Keratinocyte (primary cell): ENCODE measurements around the gene DNAH11. TPM values are rescaled to one million over a fixed set of nuclear protein-coding genes. Genes with fewer than 3 reads are reported as not detected.
"Not testable (repeated sequence)": the region's sequence is repeated elsewhere in the genome, so short reads cannot be mapped to it uniquely, and the experiment has no call there.

Source experiments
- DNase-seq: peaks from one replicate; pipeline ENCODE4 v3.0.0-alpha.2; 2011; ENCODE audit warnings: low read depth, missing footprints, low spot score
- FAIRE-seq: peaks from 2 replicates; lab custom pipeline; 2011; peaks lifted over from hg19 to GRCh38; lab: Jason Lieb, UNC
- H2AFZ ChIP-seq: 2 replicates; pipeline ENCODE4 v1.6.0; 2012; ENCODE audit warnings: low read length, control low read depth, inconsistent platforms; ENCODE audit not compliant: control insufficient read depth
- H3K27ac ChIP-seq: 2 replicates; pipeline ENCODE4 v1.5.1; 2011; ENCODE audit warnings: low read length; ENCODE audit not compliant: control insufficient read depth, insufficient read depth
- H3K27me3 ChIP-seq: 3 replicates; pipeline ENCODE4 v1.6.0; 2011; ENCODE audit warnings: low read length; ENCODE audit not compliant: control insufficient read depth, insufficient read depth; ENCODE audit errors: extremely low read depth
- H3K36me3 ChIP-seq, 2 experiments: 2 replicates in 1 of 2; 3 replicates in 1 of 2; pipeline ENCODE4 v1.5.1; 2011; ENCODE audit warnings: low read length in 2 of 2, mild to moderate bottlenecking in 1 of 2; ENCODE audit not compliant: control insufficient read depth in 2 of 2, insufficient read depth in 2 of 2; ENCODE audit errors: extremely low read depth in 1 of 2
- H3K4me1 ChIP-seq: 3 replicates; pipeline ENCODE4 v1.5.1; 2011; ENCODE audit warnings: low read length; ENCODE audit not compliant: control insufficient read depth, insufficient read depth; ENCODE audit errors: extremely low read depth
- H3K4me2 ChIP-seq: 3 replicates; pipeline ENCODE4 v1.6.0; 2011; ENCODE audit warnings: low read depth, low read length; ENCODE audit not compliant: control insufficient read depth, insufficient read depth; ENCODE audit errors: extremely low read depth
- H3K4me3 ChIP-seq, 3 experiments: fragments of 200-600 bp in 1 of 3; sonication (generic) in 1 of 3; 2 replicates in 2 of 3; 3 replicates in 1 of 3; pipeline ENCODE4 v1.5.1; 2011 to 2016; ENCODE audit warnings: low read length in 3 of 3, mild to moderate bottlenecking in 3 of 3, control low read depth in 2 of 3, inconsistent platforms in 1 of 3, low read depth in 1 of 3, mixed read lengths in 1 of 3, mixed run types in 1 of 3, moderate library complexity in 1 of 3; ENCODE audit not compliant: control insufficient read depth in 2 of 3, insufficient read depth in 2 of 3; ENCODE audit errors: extremely low read depth in 1 of 3
- H3K79me2 ChIP-seq: 2 replicates; pipeline ENCODE4 v1.6.0; 2012; ENCODE audit warnings: low read length; ENCODE audit not compliant: control insufficient read depth, insufficient read depth
- H3K9ac ChIP-seq: 3 replicates; pipeline ENCODE4 v1.6.0; 2011; ENCODE audit warnings: low read length; ENCODE audit not compliant: control insufficient read depth, insufficient read depth; ENCODE audit errors: extremely low read depth
- H3K9me1 ChIP-seq: 3 replicates; pipeline ENCODE4 v1.6.0; 2011; ENCODE audit warnings: low read length; ENCODE audit not compliant: control insufficient read depth, insufficient read depth; ENCODE audit errors: extremely low read depth
- H3K9me3 ChIP-seq: 2 replicates; pipeline ENCODE4 v1.5.1; 2012; ENCODE audit warnings: low read depth, low read length; ENCODE audit not compliant: control insufficient read depth
- H4K20me1 ChIP-seq: 3 replicates; pipeline ENCODE4 v1.6.0; 2011; ENCODE audit warnings: low read length; ENCODE audit not compliant: control insufficient read depth, insufficient read depth; ENCODE audit errors: extremely low read depth
- EZH2 ChIP-seq: IDR thresholded peaks from one replicate; pipeline ENCODE4 v1.6.1; 2012; ENCODE audit warnings: inconsistent platforms, mild to moderate bottlenecking, low read length, moderate library complexity
- dilution Hi-C: fragments of 300-500 bp; cut with MboI; formaldehyde crosslinking; loops from one replicate; pipeline ENCODE4 v1.7.0; 2020; ENCODE audit warnings: low sequenced_read_pairs; ENCODE audit not compliant: extremely low pct_ligation_motif_present
- polyA plus RNA-seq, 5 experiments: library from polyadenylated mRNA; depleted of rRNA in 3 of 5; stranded (reverse) in 3 of 5; stranded (forward) in 1 of 5; unstranded in 1 of 5; fragments of >200 nt; gene quantifications; 1 replicate in 1 of 5; 2 replicates in 3 of 5; 3 replicates in 1 of 5; pipeline versions ENCODE4 v1.2.1 to v1.2.3, GENCODE V29; 2011 to 2012; ENCODE audit warnings: missing spikeins in 2 of 5, low read depth in 1 of 5, low replicate concordance in 1 of 5
- TF ChIP-seq, protein P1 (sequence below), 3 experiments: IDR thresholded peaks in 1 of 3; conservative IDR thresholded peaks in 1 of 3; optimal IDR thresholded peaks in 1 of 3; 2 replicates in 2 of 3; 3 replicates in 1 of 3; pipeline versions ENCODE3 to v1.5.1; 2011; ENCODE audit warnings: low read length in 3 of 3, mild to moderate bottlenecking in 3 of 3, moderate library complexity in 2 of 3, control low read depth in 1 of 3, inconsistent platforms in 1 of 3; ENCODE audit not compliant: insufficient read depth in 2 of 3; ENCODE audit errors: extremely low read depth in 1 of 3

Gene DNAH11
- polyA plus RNA-seq, 1 donor (not counting 4 experiments of a cell fraction or from before 2014, with no cell fraction given), result 0.21 TPM

DNA sequence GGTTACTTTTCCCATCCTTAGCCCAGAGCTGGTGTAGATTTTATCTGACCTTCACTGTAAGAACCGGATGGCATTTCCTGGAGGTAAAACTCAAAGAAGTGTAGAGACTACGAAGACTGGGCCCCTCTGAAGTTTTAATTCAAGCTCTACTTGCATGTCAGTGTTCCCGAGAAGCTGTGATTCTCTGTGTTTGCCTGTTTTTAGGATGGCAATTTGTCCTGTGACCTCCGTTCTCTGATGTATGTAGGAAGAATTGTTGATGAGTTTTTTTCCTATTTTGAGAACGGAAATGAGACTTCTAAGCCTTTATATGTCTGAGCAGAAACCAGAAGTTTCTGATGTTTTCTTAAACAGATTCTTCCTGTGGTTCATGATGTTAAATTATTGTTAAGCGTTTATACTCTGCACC lies 308.7 kb downstream of the DNAH11 start:
- Histone ChIP-seq H3K27me3 (no peaks in the 10 kb centered on the region), H3K4me3 (no peak overlapping the region), H3K4me1 (no peaks in the 10 kb centered on the region), H3K79me2 (no peaks in the 10 kb centered on the region), H4K20me1 (no peaks in the 10 kb centered on the region), H2AFZ (no peak overlapping the region), H3K9me1 (no peaks in the 10 kb centered on the region), H3K9me3 (no peaks in the 10 kb centered on the region), H3K27ac (no peak overlapping the region), H3K4me2 (no peak overlapping the region), H3K9ac (no peak overlapping the region), H3K36me3 (no peaks in the 10 kb centered on the region)
- FAIRE-seq (no peak), DNase-seq (no peak)
- TF ChIP-seq, protein P1, sequence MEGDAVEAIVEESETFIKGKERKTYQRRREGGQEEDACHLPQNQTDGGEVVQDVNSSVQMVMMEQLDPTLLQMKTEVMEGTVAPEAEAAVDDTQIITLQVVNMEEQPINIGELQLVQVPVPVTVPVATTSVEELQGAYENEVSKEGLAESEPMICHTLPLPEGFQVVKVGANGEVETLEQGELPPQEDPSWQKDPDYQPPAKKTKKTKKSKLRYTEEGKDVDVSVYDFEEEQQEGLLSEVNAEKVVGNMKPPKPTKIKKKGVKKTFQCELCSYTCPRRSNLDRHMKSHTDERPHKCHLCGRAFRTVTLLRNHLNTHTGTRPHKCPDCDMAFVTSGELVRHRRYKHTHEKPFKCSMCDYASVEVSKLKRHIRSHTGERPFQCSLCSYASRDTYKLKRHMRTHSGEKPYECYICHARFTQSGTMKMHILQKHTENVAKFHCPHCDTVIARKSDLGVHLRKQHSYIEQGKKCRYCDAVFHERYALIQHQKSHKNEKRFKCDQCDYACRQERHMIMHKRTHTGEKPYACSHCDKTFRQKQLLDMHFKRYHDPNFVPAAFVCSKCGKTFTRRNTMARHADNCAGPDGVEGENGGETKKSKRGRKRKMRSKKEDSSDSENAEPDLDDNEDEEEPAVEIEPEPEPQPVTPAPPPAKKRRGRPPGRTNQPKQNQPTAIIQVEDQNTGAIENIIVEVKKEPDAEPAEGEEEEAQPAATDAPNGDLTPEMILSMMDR (optimal IDR thresholded peaks at IDR 0.05 in 1 of 3, IDR thresholded peaks at IDR 0.05 in 1 of 3, conservative IDR thresholded peaks at IDR 0.05 in 1 of 3; ENCODE audit: extremely low read depth in 1 of 3, insufficient read depth in 2 of 3, low read length in 3 of 3), result no peak
- no peak for TF ChIP-seq EZH2
- dilution Hi-C loops, result no loop called here

DNA sequence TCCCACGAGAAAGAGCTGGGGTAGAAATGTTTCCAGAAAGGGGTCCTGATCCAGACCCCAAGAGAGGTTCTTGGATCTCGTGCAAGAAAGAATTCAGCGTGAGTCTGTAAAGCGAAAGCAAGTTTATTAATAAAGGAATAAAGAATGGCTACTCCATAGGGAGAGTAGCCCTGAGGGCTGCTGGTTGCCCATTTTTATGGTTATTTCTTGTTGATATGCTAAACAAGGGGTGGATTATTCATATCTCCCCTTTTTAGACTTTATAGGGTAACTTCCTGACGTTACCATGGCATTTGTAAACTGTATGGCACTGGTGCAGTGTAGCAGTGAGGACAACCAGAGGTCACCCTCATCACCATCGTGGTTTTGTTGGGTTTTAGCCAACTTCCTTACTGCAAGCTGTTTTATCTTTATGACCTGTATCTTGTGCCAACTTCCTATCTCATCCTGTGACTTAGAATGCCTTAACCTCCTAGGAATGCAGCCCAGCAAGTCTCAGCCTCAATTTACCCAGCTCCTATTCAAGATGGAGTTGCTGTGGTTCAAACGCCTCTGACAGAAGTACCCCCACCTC lies 322.9 kb downstream of the DNAH11 start:
- H3K9ac ChIP-seq, H3K9me3 ChIP-seq, H4K20me1 ChIP-seq, H3K4me2 ChIP-seq, H3K27ac ChIP-seq, H3K4me3 ChIP-seq, H2AFZ ChIP-seq, H3K9me1 ChIP-seq, H3K4me1 ChIP-seq, DNase-seq, H3K36me3 ChIP-seq, H3K79me2 ChIP-seq, dilution Hi-C loops, H3K27me3 ChIP-seq: not testable (repeated sequence)
- FAIRE-seq, result peak; percentile 84

DNA sequence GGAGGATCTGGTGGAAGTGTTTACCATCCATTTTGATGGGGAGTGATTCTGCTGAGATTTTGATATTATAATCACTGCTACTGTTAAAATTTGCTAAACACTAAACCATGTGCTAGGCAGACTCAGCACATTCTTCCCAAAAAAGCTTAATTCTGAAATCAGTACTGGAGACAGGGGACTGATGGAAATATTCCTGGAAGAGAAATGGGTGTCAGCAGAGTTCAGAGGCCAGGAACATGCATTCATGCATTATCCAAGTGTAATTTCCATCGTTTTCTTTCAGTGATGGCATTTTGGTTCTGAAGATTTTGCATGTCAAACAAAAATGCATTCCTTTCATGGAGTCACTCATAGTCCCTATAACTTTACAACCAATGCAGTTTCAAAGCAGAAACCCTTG lies 323.9 kb downstream of the DNAH11 start:
- H3K4me1 ChIP-seq, result no peaks in the 10 kb centered on the region
- TF ChIP-seq, protein P1 (optimal IDR thresholded peaks at IDR 0.05 in 1 of 3, IDR thresholded peaks at IDR 0.05 in 1 of 3, conservative IDR thresholded peaks at IDR 0.05 in 1 of 3; ENCODE audit: extremely low read depth in 1 of 3, insufficient read depth in 2 of 3, low read length in 3 of 3), result no peak
- no peak for TF ChIP-seq EZH2
- FAIRE-seq, result no peak

More for the DNA sequence above, 323.9 kb downstream of the DNAH11 start:
- Histone ChIP-seq H3K9ac (no peak overlapping the region), H3K4me2 (no peak overlapping the region), H3K9me1 (no peaks in the 10 kb centered on the region), H2AFZ (no peak overlapping the region), H3K27ac (no peak overlapping the region), H3K9me3 (no peaks in the 10 kb centered on the region), H4K20me1 (no peaks in the 10 kb centered on the region), H3K36me3 (no peaks in the 10 kb centered on the region), H3K4me3 (no peak overlapping the region), H3K79me2 (no peaks in the 10 kb centered on the region), H3K27me3 (no peaks in the 10 kb centered on the region)
- no peak for DNase-seq
- dilution Hi-C loops, result no loop called here
